ENCODE results near the gene EEF1AKMT3.
"Not testable (repeated sequence)": the region's sequence is repeated elsewhere in the genome, so short reads cannot be mapped to it uniquely, and the experiment has no call there.

Gene EEF1AKMT3

GRCh38 chr12:57795354-57795753, 22.9 kb downstream of the EEF1AKMT3 start:
- DNase-seq: no peak

GRCh38 chr12:57796996-57797395, 24.6 kb downstream of the EEF1AKMT3 start:
- no peak for DNase-seq

DNA sequence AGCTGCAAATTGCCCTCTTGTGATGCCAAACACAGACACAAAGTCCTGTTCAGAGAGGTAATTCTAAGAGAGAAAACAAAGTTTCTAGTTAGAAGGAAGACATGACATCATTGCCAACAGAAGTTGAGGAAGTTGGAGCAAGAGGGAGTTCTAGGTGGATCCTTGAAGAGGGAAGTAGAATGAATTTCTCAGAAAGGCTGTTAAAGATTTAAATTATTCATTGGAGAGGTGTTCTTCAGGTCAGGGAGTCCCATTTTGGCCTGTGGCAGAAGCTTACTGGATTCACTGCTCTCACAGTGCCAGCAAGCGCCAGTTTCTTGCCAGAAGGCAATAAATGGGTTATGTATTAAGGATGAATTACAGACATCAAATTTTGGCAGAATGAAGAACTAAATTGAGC, 25.5 kb downstream of the EEF1AKMT3 start:
- DNase-seq: no peak

DNA sequence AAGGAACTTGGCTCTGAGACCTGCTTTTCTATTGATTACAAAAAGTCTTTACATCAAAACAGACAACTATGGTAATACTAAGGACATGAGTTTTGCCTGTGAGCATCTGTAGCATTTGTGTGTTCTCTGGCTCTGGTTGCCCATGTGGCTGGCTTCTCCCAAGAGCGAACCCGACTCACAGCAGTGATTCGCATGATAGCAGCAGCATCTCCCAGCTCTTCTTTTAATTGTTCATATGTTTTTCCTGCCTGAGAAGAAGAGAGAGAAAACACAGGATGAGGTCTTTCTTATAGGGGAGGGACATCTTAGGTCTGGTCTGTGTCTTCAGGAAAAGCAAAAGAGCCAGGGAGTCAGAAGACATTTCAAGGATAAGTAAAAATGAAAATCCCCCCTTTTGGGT, 28.6 kb downstream of the EEF1AKMT3 start:
- no peak for DNase-seq

DNA sequence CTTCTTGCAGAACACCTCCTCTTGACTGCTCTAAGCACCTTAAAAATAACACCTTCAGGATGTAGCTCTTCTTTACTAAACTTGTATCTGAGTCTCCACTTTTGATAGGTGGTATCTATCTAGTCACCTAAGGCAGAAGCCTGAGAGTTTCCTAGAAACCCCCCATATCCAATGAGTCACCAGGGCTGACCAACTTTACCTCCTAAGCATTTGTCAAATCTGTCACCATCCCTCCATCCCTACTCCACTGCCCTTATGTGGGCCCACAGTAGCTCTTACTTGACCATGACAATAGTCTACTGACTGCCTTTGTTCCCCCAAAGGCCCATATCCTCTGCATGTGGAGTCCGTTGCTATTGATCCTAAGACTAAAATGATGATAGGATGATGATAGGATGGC, 30.2 kb downstream of the EEF1AKMT3 start:
- no peak for DNase-seq

DNA sequence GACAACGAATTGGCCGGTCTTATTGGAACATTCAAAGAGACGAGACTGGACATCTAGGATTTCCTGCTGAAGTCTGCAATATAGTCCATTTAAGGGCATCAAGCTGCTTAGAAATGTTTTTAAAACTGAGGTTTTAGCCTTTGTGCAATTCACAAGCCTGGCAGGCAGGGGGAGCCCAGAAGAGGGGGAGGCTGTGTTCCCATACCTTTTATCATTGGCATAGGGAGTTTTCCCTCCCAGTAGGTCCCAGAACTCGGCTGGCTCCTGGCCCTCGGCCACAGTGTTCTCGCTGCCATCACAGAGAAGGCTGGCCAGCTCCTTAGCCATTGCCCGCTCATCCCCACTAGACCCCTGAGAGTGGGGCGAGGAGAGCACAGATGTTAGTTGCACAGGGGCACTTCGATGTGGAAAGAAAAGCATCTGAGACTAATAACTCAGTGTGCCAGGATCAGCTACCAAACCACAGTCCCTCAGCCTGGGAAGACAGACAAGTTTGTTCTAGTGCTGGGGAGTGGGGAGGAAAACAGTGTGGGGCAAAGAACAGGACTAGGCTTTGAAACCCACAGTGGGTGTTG, 31.0 kb downstream of the EEF1AKMT3 start:
- no peak for DNase-seq

GRCh38 chr12:57806677-57807076, 34.3 kb downstream of the EEF1AKMT3 start:
- DNase-seq: no peak

- DNase-seq: no peak
These were observed 34.9 kb downstream of the EEF1AKMT3 start for GRCh38 chr12:57807285-57807684.

DNA sequence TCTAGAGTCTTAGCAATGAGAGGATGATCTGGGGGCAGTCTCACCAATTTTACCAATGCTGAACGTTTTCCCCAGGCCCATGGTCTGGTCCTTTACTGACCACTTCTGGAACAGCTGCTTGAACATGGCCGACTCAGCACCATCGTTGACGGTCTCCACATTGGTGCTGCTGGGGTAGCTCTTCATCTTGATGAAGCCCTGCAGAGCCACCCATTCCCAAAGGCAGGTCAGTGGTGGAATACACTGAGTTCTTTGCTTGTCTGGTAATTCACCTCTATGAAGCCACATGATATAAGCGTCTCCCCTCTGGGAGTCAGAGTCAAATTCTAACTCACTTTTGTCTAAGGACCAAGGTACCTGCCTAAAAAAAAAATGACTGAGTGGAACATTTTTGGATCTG, 35.9 kb downstream of the EEF1AKMT3 start:
- DNase-seq: no peak

DNA sequence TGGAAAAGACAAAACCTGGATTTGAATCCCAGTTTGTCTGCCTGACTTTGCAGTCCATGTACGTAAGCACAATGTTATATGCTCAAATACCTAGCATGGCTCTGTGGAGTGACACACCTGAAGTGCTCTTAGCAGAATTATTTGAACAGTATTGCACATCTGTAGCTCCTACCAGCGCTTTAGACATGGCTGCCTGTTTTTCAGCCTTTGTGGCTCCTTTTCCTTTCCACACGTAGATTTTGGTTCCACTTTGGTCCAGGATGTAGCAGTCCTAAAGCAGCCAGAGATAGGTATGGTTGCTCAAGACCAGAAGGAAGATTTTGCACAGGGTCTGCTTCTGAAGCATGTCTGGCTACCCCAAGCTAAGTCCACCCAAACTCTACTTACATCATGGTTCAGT, 37.0 kb downstream of the EEF1AKMT3 start:
- DNase-seq: no peak

DNA sequence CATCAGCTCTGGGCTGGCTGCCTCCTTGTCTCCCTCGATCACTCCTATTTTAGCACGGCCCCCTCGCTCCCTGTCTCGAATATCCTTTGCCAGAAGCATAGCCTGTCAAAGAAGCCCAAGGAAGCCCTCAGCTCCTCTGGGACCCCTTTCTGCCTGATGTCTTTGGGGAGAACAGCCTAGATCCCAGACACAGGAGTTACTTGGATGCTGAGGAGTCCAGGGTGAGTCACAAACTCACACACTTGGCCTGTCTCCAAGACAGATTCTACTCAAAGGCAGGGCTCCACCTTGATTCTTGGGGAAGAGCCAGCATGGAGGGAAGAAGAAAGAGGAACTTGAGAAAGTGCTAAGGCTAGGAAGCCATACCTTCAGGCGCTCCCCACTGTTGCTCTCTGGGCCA, 38.0 kb downstream of the EEF1AKMT3 start:
- DNase-seq: no peak

DNA sequence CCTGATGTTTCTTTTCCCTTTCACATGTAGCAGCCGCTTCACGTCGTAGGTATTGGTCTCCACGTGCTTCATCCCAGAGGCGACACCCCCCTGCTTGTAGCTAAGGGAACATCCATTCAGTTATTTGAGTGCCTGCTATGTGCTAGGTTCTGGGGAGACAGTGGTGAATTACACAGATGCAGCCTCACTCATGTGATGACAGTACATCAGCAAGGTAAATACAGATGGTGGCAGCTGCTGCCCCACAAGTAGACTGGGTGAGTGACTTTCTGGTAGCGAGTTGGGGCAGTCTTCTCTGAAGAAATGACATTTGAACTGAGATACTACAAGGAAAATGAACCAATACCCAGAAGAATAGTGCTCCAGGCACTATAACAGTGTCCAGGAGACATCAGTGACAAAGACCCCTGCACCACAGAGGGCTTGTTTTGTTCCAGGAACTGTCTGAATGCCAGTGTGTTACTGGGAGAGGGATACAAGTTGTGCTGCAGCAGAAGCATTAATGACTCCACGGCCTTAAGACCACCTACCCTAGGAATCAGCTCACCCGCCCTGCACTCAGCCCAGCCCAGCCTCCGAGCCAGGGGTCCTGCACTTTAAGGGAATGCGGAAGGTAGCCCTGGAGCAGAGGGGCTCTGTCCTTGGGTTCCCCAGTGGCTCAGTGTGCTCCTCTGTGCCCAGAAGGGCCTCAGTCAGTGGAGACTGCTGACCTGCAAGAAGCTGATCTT, 38.8 kb downstream of the EEF1AKMT3 start:
- DNase-seq: no peak

GRCh38 chr12:57813111-57813970, 40.9 kb downstream of the EEF1AKMT3 start:
- no peak for DNase-seq

DNA sequence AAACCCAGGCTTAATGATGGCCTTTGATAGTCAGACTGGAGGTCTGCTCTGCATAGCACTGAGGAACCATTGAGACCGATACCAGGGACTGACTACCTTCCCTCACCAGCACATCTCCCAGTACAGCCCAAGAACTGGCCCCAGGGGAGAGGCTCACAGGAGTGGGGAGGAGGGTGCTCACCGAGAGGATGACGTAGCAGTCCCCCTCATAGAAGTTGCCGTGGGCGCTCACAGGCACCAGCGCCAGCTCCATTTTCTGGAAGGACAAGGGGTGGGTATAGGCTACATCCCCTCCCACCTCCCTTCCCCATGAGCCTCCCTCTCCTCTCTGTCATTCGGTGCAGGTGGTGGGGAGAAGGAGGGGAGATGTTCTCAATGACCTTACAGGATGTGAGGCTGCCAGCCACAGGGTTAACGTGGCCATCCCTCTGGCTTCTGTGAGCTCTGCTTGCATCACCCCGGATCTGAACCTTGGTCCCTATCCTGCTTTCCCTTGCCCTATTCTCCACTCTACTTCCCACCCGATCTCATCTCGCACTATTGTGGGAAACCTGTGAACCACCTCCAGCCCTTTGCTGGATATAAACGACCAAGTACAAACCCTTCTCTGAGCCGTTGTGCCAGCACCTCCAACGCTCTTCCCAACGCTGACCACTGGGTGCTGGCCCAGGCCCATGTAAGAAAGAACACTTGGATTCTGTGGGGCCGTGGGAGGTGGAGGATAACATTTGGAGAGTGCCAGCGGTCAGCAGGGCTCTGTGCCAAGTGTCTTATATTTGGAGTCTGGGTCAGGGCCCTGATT, 41.8 kb downstream of the EEF1AKMT3 start:
- no peak for DNase-seq

GRCh38 chr12:57815177-57816000, 43.0 kb downstream of the EEF1AKMT3 start:
- no peak for DNase-seq

DNA sequence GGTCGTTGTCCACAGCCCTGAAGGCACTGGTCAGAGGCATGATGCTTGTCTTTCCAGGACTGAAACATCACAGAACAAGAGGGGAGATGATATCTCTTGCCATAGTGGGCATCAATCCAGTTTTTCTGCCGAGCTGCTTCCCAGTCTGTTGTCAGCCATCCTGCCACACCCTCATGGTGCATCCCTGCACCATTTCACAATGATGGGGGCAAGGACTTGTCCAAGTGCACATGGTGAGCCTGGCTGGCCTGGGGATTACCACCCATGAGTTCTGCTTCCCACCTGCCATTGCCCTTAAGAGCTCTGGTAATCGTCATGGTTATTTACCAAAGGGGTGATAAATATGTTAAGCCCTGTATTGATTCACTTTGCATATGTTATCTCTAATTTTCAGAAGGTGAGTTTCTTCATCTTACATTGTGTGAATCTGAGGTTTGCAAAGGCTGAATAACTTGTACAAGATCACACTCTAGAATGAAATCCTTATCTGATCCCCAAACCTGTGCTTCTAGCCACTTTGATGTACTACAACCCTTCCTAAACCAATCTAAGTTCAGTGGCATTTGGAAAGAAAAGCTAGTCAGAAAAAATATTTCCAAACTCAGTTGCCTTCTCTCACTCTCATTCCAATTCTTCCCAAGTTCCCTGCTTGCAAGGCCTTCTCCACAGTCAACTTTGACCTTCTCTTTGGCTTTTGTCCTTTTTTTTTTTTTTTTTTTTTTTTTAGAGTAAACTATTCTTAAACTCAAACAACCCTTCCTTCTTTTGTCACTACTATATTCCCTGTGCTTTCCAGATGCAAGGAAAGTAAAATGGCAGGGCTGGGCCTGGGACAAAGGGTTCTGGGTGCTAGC, 43.8 kb downstream of the EEF1AKMT3 start:
- no peak for DNase-seq

- DNase-seq: no peak
These were observed 44.4 kb downstream of the EEF1AKMT3 start for GRCh38 chr12:57816855-57817151.

GRCh38 chr12:57817261-57817989, 45.0 kb downstream of the EEF1AKMT3 start:
- no peak for DNase-seq

- DNase-seq: not testable (repeated sequence)
These were observed 45.5 kb downstream of the EEF1AKMT3 start for GRCh38 chr12:57817990-57818331.

DNA sequence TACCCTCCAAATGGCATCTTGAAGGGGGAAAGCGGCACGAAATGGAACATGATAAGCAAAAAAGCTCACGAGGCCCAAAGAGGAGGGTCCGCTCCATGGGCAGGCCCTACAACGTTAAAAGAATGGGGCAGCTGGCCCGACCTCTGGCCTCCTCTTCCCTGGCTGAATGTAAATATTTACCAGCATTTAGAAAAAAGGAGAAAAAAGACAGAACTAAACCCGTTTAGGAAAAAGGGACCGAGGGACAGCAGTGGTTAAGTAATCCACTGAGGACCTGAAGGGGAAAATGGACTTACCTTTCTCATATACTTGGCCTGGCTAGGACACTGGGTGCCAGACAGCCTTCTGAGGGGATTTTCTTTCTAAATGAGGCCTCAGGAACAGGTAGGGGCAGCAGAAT, 47.7 kb downstream of the EEF1AKMT3 start:
- not testable (repeated sequence) for DNase-seq

DNA sequence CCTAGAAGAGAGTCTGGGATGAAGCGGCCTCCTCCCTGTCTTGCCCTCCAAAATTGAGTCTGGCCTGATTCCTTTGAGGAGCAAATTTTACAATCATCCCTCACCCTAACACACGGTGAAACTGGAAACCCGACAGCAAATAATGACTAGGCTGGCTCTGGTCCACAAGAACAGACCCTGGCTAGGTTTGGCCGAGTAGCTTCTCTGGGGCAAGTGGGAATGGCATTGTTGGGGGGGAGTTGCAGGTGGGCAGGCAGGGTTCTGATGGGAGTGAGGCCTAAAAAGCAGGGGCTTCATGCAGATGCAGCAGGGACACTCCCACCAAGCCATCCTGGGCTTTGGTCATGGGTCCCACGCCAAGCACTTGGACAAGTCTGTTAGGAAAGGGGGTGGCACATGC, 48.6 kb downstream of the EEF1AKMT3 start:
- not testable (repeated sequence) for DNase-seq
